ENCODE measurements around the gene JAML.
"Not testable (repeated sequence)": the region's sequence is repeated elsewhere in the genome, so short reads cannot be mapped to it uniquely, and the experiment has no call there.

JAML gene

DNA sequence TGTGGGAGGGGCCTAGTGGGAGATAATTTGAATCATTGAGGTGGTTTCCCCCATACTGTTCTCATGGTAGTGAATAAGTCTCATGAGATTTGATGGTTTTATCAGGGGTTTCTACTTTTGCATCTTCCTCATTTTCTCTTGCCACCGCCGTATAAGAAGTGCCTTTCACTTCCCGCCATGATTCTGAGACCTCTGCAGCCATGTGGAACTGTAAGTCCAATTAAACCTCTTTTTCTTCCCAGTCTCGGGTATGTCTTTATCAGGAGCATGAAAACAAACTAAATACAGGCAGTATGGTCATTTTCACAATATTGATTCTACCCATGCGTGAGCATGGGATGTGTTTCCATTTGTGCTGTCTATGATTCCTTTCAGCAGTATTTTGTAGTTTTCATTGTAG is 32.0 kb downstream of the JAML start:
- not testable (repeated sequence) for DNase-seq (ENCODE audit: low spot score)

DNA sequence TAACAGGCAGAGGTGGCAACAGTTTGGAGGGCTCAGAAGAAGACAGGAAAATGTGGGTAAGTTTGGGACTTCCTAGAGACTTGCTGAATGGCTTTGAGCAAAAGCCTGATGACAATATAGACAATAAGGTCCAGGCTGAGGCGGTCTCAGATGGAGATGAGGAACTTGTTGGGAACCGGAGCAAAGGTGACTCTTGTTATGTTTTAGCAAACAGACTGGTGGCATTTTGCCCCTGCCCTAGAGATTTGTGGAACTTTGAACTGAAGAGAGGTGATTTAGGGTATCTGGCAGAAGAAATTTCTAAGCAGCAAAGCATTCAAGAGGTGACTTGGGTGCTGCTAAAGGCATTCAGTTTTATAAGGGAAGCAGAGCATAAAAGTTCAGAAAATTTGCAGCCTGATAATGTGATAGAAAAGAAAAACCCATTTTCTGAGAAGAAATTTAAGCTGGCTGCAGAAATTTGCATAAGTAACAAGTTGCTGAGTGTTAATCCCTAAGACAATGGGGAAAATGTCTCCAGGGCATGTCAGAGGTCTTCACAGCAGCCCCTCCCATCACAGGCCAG is 33.8 kb downstream of the JAML start:
- DNase-seq (ENCODE audit: low spot score), result not testable (repeated sequence)

DNA sequence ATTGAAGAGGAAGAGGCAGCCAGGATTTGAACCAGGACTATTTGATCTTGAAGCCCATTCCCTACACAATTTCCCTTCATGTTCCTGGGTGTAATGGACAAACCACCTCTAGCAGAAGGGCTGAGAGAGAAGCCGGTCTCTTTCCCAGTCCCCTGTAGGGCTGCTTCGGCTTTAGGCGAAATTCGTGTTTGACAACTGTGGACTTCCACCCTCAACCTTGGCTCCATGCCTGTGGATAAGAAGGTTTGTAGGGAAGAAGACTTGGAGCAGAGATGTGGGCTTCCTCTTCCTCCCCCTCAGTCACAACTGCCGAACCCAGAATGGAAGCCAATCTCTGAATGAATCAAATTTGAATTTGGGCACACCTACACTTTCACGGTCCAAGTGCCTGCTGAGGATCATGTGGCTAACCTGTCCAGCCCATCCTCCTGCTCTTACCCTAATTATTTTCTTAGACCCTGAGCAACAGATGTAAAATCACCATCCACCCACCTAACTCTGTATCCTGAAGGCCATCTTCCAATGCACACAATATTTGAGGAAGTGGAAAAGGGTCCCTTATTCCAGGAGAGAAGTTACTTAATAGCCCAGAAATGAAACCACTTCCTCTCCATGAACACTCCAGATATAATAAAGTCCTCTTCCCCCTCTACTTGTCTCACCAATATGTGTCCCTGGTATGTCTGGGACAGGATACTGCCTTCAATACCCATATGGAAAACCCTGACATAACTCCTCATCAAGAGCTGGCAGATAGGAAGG is 38.3 kb downstream of the JAML start:
- DNase-seq (ENCODE audit: low spot score), result no peak

DNA sequence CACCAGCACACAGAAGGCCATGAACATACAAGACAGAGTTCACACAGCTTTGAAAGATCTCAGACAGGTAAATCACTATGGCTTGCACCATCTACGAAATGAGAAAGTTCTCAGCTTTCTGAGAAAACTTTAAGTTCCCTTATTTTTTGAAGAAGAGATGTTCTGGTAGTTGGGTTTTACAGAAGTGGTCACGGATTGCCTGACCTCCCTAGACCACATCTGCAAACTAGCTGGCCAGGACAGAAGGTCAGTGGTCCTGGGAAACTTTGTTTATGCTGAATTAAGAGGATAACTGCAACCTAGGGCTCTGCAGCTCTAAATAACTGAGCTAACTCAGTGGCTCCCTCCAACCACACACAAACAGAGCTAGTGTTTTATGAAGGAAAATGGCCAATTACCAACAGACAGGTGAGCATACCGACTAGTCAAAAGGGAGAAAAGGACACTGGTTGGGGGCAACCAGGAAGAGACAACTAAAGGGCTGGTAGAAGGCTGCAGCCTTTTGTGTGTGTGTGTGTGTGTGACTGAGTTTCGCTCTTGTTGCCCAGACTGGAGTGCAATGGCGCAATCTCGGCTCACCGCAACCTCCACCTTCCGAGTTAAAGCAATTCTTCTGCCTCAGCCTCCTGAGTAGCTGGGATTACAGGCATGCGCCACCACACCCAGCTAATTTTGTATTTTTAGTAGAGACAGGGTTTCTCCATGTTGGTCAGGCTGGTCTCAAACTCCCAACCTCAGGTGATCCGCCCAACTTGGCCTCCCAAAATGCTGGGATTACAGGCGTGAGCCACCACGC is 39.8 kb downstream of the JAML start:
- DNase-seq (ENCODE audit: low spot score), result no peak

DNA sequence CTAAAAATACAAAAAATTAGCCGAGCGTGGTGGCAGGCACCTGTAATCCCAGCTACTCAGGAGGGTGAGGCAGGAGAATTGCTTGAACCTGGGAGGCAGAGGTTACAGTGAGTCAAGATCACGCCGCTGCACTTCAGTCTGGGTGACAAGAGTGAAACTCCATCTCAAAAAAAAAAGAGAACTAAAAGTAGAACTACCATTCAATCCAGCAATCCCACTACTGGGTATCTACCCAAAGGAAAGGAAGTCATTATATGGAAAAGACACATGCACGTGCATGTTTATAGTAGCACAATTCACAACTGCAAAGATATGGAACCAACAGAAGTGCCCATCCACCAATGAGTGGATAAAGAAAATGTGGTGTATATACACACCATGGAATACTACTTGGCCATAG is 41.1 kb downstream of the JAML start:
- DNase-seq (ENCODE audit: low spot score), result not testable (repeated sequence)

DNA sequence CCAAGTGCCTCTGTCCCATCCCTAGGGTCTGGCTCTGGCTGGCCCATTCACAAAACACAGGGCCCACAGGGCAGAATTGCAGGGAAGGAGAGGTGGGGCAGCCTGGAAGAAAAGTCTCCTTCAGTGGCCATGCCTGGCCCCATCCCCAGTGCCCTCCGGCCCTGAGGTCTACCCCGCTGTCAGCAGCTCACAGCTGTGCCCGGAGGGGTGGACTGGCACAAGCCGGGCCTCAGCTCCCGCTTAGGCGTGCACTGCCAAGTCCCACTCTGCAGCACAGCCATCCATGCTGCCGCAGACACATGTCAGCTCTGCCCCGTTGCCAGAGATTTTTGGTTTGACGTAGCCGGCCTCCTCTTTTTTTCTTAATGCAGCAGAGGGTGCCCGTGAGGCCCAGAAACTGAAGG is 44.5 kb downstream of the JAML start:
- DNase-seq (ENCODE audit: low spot score), result no peak

DNA sequence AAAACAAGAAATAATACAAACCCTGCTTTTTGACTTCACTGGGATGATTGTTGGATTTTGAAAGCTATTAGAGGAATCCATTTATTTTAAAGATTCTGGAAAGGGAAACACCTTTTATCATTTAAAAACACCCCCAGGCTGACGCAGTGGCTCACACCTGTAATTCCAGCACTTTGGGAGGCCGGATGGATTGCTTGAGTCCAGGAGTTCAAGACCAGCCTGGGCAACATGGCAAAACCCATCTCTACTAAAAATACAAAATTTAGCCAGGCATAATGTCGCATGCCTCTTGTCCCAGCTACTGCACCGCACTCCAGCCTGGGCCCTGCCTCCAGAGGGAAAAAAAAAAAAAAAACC is 48.1 kb downstream of the JAML start:
- DNase-seq (ENCODE audit: low spot score), result no peak

DNA sequence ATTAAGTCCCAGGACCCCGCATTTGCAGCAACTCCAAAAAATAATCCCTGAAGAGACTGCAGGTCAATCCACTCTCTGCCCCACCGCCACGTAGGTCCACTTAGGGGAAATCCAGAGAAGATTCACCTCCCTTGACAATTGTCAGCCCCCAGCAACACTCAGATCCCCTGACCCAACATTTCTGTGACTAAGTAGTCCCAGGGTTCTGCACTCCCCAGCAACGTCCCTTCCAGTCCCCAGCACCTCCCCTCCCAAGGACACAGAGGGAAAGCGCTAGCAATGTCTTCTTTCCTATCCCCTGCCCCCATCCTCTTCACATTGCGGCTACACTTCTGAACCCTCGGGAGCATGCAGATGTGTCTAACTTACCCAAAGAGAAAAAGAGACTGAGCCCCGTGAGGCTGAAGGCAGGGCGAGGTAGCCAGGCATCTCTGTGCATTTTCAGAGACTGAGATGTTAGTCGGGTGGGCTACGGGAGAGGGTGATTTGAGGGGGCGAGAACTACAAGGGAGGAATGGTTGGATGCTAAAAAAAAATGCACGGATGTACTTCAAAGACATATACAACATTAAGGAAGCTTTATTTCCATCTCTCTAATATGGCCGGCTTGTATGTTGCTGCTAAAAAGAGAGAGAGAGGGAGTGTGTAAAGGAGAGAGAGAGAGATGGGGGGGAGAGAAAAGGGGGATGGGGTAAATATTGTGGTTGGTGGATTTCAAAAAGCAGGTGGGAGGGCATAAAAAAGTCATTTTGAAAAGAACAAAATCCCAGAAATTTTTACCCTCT is 48.6 kb downstream of the JAML start, which contains the start of gene SCN2B:
TSS of gene SCN2B (minus strand) at position 647 of the 785 bp plus-strand sequence. CDS start at position 439, 208 bp downstream.
- no peak for DNase-seq (ENCODE audit: low spot score)

DNA sequence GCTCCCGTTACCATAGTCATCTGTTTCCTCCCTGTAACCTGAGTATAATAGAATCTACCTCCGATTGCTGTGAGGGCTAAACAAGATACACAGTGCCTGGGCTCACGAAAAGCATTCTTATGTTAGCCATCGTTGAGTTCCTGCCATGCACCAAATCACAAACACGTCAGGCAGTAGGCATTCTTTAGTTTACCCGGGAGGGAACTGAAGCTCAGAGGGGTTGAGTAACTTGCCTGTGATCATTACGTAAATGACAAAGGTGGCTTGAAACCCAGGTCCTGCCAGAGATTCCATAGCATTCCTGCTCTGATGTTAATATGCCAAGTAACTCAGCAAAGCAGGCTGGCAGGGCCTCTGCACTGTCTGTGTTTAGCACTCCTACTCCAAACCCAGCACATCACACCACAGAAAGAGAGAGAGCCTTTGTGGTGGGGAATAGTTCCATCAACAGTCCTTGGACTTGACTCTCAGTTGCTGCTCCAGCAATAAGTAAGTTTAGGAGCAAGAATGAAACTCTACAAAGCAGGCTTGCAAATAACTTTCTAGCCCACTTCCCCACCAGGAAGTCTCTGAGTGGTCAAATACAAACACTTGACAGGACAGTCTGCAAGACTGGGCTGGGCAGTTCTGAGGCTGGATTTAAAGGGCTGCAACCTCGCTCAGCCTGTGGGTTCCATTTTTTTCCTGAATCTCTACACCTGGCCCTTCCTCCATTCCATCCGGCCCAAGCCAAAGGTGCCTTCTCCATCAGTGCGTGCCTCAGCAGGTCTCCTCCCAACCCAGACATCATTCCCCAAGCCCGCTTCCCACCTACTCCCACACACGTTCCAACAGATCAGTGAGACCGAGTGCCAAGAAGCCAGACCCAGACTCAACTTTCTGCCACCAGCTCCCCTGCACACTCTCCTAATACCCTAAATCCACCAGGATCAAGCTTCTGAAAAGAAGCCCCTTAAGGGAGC is 49.5 kb downstream of the JAML start:
- DNase-seq (ENCODE audit: low spot score), result peak; percentile 63

DNA sequence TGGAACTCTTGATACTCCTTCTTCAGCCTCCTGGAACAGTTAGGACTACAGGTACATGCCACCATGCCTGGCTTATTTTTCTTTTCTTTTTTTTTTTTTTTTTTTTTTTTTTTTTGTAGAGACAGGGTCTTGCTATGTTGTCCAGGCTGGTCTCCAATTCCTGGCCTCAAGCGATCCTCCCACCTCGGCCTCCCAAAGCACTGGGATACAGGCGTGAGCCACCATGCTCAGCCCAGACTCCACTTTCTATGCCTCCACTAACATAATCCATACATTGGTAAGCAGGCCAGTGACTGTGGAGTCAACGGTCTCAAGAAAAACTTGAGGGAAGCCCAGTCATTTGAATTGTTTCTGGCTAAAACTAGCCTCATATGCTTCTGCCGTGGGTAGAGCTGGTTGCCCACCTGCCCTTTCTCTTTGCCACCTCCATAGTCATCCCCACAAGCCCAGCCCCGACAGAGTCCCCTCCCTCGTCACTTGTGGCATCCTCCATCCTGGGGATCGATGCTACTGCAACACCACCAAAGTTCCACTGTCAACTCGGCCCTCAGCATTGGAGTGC is 50.7 kb downstream of the JAML start:
- no peak for DNase-seq (ENCODE audit: low spot score)

DNA sequence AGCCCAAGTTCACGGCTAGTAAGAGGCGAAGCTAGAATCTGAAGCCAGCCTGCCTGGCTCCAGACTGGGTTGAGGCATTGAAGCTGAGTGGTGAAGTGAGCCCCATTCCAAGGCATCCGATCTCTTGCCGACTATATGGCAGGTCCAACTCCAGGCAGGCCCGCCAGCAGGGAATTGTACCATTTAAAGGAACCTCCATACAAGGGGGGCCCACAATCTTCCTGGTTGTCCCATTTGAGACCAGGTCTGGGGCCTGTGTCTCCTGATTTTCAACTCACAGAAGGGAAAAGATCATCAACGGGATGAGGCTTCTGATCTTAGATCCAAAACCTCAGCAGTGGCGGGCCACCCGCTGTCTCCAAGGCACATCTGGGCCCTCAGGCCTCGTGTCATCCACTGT is 52.5 kb downstream of the JAML start:
- no peak for DNase-seq (ENCODE audit: low spot score)

DNA sequence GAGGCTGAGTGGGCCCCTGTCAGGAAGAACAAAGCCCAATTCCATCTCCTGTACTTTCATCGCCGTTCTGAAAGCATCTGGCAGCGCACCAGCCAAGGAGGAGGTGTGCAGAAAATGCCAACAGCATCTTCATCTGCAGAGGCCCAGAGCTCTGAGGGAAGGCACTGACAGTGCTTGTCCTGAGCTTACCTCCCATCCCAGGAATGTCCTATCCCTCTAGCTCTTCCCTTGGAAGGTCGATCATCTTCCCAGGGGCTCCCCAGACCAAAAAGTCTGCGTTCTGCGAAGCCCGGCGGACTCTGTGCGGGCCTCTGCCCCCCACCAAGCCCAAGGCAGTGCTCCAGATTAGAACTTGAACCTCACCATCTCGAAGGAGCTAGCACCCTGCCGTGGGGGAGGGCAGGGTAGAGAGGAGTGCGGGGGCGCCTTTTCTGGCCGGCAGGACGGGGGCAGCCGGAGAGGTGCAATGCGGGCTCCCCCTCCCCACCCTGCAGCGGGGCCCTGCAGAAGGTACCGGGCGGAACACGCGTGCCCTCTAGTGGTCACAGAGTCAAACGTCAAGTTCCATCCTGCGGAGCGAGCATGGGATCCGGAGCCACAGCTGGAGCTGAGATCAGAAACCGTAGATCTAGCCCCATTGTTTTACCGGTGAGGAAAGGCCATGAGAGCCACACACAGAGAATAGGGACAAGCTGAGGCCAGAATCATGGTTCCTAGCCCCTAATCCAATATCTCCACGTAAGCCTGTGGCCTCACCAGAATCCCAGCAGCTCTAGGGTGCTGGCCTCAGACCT is 53.3 kb downstream of the JAML start:
- peak; percentile 89 for DNase-seq (ENCODE audit: low spot score)

DNA sequence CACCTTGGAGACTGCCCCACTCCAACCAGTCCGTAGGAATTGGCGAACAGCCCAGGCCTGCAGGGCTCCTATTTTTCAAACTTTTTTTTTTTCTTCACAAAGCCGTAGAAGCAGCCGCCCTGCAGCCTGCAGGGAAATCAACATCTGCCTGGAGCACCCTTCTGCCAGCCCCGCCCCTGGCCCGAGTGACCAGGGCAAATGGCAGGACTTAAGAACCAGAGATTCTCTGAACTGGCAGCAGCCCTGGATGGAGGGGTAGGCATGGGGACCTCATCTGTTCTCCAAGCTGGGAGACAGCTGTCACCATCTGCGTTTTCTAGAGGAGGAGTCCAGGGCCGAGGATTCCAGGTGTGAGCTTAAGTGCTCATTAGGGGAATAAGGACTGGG is 53.9 kb downstream of the JAML start:
- DNase-seq (ENCODE audit: low spot score), result no peak

DNA sequence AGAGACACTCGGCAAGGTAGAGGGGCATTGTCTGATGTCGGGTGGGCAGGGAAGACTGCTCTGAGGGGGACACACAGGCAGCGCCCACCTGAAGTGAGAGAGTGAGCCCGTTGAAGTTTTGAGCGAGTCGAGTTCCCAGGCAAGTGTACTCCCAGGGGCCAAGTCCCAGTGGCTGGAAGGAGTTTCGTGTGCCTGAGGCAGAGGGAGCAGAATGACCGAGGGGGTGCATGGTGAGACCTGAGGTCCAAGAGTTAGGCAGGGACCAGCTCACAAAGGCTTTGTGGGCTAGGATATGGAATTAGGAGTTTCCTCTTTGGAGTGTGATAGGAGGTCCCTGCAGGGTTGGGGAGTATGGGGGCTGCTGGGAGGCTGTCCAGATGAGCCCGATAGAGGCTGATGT is 54.6 kb downstream of the JAML start:
- DNase-seq (ENCODE audit: low spot score), result no peak

DNA sequence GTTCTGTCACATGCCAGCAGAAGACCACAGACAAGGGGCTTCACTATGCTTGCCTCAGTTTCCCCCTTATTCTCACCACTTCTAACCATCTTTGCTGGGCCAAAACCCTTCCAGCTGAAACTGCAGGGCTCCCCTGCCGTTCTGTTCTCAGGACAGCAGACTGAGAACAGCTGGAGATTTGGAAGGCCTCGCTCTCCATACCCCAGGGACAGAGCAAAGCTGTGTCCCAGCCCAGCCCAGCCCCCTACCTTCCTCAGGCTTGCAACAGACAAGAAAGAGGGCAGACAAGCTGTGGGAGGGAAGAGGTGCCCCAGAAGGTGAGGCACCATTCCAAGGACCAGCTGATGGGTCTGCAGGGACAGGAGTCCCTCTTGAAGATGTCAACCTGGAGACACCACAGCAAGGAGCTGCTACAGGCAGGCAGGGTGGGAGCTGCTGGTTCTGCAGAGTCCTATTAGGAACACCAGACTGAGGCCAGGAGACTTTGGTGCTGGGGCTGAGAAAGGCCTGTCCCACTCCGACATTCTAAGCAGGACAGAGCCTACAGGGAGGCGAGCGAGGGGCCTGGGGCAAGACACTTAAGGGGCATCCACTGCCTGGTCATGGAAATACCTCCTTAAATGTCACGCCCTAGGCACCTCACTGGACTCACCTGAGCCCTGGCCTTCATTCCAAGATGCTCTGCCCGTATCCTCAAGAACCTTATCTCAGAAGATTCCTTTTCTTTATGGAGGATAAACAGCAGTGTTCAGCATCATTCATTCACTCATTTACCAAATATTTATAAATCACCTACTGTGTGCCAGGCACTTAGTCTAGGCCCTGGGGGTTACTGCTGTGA is 55.3 kb downstream of the JAML start:
- no peak for DNase-seq (ENCODE audit: low spot score)

DNA sequence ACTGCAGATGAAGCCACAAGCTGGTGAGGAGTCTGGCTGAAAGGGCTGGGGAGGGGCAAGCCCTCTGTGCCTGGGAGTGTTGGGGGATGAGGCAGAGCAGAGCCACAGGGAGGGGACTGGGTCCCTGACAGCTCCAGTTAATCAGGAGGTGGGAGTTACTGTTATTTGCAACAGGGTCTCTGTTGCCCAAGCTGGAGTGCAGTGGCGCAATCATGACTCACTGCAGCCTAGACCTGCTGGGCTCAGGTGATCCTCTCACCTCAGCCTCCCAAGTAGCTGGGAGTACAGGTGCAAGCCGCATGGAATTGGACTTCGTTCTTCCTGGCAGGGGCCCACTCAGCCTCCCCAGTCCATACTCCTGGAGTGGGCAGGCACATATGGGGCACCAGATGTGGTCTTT is 56.1 kb downstream of the JAML start:
- DNase-seq (ENCODE audit: low spot score), result no peak

DNA sequence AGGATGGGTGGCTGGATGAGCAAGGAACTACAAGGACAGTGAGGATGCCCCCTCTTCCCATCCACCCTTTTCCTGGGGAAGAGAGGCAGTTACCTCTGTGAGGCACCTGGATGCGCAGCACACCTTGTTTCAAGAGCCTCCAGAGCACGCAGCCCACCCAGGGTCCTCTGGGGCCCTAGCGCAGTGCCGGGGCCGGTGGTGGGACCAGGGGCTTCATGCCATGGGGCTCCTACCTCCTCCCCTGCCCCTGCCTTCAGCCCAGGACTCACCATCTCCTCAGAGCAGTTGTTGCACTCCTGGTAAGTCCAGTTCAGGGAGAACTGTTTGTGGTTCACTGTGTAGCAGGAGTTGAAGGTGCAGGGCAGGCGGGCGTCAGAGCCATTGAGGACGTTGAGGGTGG is 56.5 kb downstream of the JAML start:
- no peak for DNase-seq (ENCODE audit: low spot score)

DNA sequence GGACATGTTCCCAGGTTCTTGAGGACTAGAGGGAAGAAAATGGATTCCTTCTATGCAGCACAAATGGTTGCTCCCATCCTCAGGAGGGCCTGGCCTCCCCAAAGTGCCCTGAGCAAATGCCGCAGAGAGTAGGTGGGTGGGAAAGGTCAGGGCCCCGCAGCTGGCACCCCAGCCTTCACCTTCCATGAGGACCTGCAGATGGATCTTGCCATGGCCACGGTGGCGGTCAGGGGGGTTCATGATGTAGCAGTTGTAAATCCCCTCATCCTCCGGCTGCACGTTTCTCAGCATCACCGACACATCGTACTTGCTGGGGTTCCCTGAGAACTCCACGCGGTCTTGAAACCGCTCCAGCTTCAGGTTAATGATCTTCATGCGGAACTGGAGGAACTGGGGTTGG is 56.9 kb downstream of the JAML start:
- DNase-seq (ENCODE audit: low spot score), result no peak

DNA sequence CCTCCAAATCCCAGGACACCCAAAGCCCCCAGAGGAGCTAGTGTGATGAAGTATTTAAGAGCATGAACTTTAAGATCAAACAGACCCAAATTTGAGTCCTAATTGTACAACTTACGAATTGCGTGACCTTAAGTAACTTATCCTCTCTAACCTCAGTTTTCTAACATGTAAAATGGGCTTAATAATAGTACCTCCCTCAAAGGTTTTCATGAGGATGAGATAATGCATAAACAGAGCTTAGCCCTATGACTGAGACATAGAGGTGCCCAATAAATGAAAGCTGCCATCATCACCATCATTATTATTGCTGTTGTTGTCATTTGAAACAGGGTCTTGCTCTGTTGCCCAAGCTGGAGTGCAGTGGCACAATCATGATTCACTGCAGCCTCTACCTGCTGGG is 57.6 kb downstream of the JAML start:
- no peak for DNase-seq (ENCODE audit: low spot score)
